HepG2 (cell line): ENCODE data around the gene BLOC1S4. TPM values are rescaled to one million over a fixed set of nuclear protein-coding genes. Genes with fewer than 3 reads are reported as not detected.

ENCODE experiments used
- MIXL1 ChIP-seq: IDR thresholded peaks from 2 replicates; pipeline ENCODE4 v1.6.1; 2016
- NCOA2 ChIP-seq: sonication (generic); formaldehyde crosslinking; IDR thresholded peaks from 2 replicates; pipeline ENCODE4 v1.8.0; 2022; ENCODE audit warnings: inconsistent platforms
- polyA plus RNA-seq, 8 experiments: library from polyadenylated mRNA; depleted of rRNA in 3 of 8; stranded (reverse) in 7 of 8; unstranded in 1 of 8; fragments of >200 nt; fragmentation: Illumina TruSeq in 4 of 8; extraction: Trizol in 4 of 8; gene quantifications; 2 replicates each; pipeline versions ENCODE4 v1.2.1 to v1.2.3, GENCODE V29; 2011 to 2016; ENCODE audit warnings: low read depth in 4 of 8, missing spikeins in 1 of 8, mixed read lengths in 1 of 8; ENCODE audit not compliant: insufficient read depth in 1 of 8
- total RNA-seq, 5 experiments: library from RNA; depleted of rRNA; stranded (reverse); fragments of >200 nt; fragmentation: Illumina TruSeq; extraction: Trizol; gene quantifications; 2 replicates each; pipeline ENCODE4 v1.2.3, GENCODE V29; 2016; ENCODE audit warnings: low read depth in 1 of 5
- TF ChIP-seq, protein P1 (sequence below): sonication (generic); formaldehyde crosslinking; IDR thresholded peaks from 2 replicates; pipeline ENCODE4 v1.5.0; 2020; ENCODE audit warnings: missing genetic modification reagents
- TF ChIP-seq, protein P2 (sequence below): sonication (generic); formaldehyde crosslinking; IDR thresholded peaks from 2 replicates; pipeline ENCODE4 v1.5.1; 2020; ENCODE audit warnings: missing genetic modification reagents, mild to moderate bottlenecking, borderline replicate concordance
- TF ChIP-seq, protein P3 (sequence below): sonication (generic); formaldehyde crosslinking; IDR thresholded peaks from 2 replicates; pipeline ENCODE4 v1.4.0; 2020; ENCODE audit warnings: missing genetic modification reagents

BLOC1S4 gene
- total and polyA plus RNA-seq, 2 of the 13 experiments (the other 11 are each of a cell fraction or from before 2014, with no cell fraction given) = 15.5 to 20.9 TPM

DNA sequence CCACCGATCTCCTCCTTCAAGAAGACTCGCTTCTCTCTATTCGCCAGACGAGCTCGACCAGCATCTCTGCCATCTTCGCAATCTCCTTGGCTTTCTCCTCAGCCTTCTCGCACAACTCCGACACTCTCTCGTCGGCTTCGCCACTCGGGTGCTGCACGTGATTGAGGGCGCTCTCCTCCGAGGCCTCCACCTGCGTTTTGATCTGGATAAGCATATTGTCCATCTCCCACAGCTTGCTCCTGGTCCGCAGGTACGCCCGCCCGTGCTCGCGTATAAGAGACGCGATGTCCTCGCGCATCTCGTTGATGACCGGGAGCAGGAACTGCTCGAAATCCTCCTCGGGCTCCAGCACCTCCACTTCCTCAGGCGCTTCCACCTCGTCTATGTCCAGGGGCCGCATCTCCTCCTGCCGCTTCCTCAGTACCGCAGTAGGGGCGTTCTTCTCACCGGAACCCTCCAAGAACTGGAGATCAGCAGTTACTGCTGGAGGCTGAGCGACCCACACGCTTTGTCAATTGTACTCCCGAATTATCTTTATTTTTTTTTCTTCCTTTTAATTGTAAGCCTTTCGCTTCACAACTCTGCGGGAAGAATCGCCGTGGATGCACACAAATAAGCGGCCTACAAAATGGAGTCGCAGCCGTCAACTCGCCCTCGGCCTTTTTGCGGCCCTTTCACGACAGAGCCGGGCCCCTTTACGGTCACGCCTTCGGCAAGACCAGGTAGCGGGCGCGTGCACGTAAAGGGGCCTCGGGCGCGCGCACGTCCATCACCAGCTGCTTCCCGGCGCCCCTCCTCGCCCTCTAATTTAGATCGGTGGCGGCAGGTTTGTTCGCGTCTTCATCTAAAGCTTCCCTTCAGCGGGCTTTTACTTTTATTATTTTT, 6.5 kb upstream of the BLOC1S4 start, which contains the start of gene MRFAP1L1 (continued):
- TF ChIP-seq, protein P1, sequence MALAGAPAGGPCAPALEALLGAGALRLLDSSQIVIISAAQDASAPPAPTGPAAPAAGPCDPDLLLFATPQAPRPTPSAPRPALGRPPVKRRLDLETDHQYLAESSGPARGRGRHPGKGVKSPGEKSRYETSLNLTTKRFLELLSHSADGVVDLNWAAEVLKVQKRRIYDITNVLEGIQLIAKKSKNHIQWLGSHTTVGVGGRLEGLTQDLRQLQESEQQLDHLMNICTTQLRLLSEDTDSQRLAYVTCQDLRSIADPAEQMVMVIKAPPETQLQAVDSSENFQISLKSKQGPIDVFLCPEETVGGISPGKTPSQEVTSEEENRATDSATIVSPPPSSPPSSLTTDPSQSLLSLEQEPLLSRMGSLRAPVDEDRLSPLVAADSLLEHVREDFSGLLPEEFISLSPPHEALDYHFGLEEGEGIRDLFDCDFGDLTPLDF (CRISPR knock-in tag) = no peak
- TF ChIP-seq, protein P2, sequence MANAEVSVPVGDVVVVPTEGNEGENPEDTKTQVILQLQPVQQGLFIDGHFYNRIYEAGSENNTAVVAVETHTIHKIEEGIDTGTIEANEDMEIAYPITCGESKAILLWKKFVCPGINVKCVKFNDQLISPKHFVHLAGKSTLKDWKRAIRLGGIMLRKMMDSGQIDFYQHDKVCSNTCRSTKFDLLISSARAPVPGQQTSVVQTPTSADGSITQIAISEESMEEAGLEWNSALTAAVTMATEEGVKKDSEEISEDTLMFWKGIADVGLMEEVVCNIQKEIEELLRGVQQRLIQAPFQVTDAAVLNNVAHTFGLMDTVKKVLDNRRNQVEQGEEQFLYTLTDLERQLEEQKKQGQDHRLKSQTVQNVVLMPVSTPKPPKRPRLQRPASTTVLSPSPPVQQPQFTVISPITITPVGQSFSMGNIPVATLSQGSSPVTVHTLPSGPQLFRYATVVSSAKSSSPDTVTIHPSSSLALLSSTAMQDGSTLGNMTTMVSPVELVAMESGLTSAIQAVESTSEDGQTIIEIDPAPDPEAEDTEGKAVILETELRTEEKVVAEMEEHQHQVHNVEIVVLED = peak; percentile 98
- TF ChIP-seq NCOA2 (CRISPR knock-in tag) (no peak), MIXL1 (no peak)
- TF ChIP-seq, protein P3, sequence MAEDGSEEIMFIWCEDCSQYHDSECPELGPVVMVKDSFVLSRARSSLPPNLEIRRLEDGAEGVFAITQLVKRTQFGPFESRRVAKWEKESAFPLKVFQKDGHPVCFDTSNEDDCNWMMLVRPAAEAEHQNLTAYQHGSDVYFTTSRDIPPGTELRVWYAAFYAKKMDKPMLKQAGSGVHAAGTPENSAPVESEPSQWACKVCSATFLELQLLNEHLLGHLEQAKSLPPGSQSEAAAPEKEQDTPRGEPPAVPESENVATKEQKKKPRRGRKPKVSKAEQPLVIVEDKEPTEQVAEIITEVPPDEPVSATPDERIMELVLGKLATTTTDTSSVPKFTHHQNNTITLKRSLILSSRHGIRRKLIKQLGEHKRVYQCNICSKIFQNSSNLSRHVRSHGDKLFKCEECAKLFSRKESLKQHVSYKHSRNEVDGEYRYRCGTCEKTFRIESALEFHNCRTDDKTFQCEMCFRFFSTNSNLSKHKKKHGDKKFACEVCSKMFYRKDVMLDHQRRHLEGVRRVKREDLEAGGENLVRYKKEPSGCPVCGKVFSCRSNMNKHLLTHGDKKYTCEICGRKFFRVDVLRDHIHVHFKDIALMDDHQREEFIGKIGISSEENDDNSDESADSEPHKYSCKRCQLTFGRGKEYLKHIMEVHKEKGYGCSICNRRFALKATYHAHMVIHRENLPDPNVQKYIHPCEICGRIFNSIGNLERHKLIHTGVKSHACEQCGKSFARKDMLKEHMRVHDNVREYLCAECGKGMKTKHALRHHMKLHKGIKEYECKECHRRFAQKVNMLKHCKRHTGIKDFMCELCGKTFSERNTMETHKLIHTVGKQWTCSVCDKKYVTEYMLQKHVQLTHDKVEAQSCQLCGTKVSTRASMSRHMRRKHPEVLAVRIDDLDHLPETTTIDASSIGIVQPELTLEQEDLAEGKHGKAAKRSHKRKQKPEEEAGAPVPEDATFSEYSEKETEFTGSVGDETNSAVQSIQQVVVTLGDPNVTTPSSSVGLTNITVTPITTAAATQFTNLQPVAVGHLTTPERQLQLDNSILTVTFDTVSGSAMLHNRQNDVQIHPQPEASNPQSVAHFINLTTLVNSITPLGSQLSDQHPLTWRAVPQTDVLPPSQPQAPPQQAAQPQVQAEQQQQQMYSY (CRISPR knock-in tag) = no peak
